HG02938 (cell line): ENCODE measurements around the gene ERP27.

Experiments used
- ATAC-seq: cut with Tn5 transposase; IDR thresholded peaks from one replicate; pipeline ENCODE4 v1.9.1; 2021; ENCODE audit warnings: mild to moderate bottlenecking, moderate library complexity; ENCODE audit not compliant: unreplicated experiment

ERP27 gene

GRCh38 chr12:14959916-14960496 is 21.7 kb upstream of the ERP27 start:
- ATAC-seq = no peak

DNA sequence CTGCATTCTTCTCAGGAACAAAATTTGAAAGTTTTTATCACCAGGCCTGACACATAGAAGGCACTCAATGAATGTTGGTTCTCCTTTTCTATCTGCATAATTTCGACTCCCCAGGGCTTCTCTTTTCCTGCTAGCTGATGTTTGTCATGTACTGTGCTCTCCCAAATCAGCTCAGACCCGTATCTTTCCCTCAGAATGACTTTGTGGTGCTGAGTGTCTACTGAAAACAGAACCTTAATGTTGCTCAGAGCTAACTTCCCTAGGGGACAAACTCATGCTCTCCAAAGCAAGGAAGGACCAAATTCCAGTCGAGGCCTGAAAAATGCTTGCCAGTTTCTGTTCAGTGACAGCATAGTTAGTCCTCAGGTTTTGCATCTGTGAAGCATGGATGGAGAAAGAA is 21.1 kb upstream of the ERP27 start:
- ATAC-seq = no peak

DNA sequence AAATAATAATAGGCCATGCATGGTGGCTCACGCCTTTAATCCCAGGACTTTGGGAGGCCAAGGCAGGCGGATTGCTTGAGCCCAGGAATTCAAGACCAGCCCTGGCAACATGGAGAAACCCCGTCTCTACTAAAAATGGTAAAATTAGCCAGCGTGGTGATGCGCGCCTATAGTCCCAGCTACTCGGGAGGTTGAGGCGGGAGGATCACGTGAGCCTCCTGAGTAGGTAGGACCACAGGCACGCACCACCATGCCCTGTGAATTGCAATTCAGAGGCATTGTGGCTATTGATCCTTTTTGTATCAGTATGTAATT is 20.7 kb upstream of the ERP27 start:
- no peak for ATAC-seq

DNA sequence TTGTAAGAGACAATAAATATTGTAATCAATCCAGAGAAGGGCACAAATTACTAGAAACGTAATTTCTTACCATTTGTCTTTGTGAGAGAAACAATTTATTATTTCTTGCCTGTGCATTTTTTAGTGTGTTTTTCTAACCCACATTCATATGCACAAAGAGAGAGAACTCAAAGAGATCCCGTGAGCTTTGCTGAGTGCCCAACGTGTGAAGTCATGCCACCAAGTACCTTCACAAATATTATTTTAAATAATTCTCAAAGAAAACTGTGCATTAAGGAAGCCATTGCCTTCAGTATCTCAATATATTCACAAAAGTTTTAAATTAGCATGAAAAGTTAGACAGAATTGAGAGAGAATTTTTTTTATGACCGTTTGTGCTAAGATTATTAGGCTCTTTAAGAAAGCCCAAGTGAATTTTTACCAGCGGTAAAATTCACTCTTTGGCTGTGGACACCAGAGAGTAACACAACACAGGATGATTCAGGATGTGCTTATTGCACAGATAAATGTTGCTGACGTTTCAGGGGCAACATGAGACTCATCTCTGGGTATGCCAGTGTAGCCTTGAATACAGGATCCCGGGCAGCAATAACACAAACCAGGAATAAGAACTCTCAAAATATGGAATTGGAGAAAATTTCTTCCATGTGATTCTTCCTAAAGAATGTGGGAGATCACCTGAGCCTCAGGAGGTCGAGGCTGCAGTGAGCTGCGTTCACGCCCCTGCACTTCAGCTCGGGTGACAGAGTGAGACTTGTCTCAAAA is 20.2 kb upstream of the ERP27 start:
- ATAC-seq = no peak

DNA sequence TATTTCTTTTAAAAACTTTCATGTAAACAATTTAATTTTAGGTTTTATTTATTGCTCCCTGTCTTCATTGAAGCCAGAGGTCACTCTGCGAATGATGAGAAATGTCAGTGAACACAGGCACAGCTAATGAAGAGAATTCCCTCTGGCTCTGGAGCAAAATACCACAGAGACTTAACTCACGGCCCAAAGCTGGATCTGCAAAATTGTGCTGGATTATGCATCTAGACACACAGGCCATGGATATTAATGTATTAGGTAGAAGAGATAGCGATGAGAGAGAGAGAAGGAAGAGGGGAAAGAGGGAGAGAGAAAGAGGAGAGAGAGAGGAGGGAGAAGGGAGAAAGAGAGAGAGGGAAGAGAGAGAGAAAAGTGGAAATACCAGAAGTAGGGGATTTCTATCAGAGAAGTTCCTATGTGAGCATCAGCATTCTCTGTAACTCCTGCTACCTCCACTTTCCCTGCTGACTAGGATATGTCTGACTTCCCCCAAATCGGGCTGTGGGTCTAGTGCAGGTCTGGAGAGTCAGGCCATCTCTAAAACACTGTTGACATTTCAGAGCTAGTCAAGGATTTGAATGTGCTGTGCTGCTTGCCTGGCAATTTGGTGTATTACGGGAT is 19.3 kb upstream of the ERP27 start:
- ATAC-seq = no peak

DNA sequence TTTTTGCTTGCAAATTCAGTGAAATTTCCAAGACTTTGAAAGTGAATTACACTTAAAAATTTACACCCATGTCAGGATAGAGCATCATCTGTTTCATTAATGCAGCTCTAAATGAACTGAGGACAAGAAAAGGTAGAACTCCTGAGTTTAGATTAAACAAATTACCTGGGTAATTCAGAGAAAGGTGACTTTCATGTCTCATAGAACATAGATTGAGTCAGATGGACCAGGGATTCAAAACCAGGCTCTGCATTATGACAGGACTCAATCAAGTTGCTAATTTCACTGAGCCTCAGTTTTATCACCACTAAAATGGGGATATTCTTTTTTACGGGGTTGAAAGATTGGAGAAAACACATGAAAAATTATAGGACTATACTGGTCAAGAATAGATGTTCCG is 18.6 kb upstream of the ERP27 start:
- no peak for ATAC-seq

DNA sequence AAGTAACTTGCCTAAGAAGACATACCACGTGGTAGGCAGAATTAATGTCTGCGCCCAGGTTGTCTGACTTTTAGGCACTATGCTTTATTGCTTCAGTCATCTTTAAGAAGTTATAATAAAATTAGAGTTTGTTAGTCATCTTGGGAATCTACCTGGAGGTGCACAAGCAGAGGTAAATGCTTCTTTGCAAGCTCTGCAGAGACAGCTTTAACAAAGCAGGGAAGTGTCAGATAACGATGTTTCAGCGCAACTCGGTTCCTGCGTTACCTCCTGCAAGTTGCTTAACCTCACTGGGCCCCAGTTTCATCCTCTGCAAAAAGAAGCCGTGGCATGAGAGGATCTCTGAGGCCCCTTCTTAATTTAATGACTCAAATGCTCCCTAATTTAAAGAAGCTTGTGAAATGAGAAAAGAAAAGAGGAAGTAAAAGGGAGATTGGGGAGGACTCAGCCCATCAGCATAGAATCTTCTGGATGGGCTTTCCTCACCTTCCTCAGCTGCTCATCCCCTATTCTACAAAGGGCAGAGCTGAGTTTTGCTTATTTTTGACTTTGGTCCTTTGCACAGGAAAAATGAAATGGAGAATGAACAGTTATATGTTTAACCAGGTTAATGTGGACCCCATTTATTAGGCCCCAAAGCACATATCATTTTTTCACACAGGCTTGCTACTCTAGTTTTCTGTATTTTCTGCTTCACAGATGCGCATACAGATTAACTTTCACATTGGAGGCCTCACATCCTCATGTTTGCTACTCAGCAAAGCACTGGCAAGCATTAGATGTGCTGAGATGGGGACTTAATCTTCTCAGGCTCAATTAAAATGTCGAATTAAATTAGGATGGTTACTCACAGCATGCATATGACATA is 17.9 kb upstream of the ERP27 start:
- ATAC-seq = peak; percentile 36

GRCh38 chr12:14954269-14954668 is 15.9 kb upstream of the ERP27 start:
- no peak for ATAC-seq

- ATAC-seq = no peak
Observed at GRCh38 chr12:14953752-14954151, 15.4 kb upstream of the ERP27 start.

DNA sequence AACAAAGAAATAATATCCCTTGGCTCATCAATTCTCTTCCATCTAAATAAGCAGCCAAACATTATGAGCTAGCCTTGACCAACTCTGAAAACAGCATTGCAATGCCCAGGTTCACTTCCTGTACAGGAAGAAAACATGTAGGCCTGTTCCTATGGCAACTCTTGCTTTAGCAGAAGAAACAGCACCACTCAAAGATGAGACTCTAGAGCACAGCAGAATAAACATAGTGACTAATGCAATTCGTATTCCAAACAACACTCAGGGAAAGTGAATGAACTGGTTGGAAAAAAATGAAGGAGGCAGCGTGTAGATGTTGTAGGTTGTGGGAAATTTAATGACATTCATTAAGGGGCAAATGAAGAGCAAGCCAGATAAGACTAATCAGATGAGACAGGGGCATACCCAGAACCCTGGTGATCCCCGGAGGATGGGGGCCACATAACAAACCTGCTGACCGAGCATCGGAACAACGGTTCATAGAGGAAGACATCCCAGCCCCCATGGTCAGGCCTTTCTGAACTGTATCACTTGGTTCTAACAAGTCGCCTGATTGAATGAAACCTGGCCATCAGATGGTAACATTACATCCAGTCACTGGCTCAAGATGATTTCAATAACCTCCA is 14.1 kb upstream of the ERP27 start:
- ATAC-seq = peak; percentile 69

- ATAC-seq = no peak
Observed at GRCh38 chr12:14951851-14952250, 13.5 kb upstream of the ERP27 start.

DNA sequence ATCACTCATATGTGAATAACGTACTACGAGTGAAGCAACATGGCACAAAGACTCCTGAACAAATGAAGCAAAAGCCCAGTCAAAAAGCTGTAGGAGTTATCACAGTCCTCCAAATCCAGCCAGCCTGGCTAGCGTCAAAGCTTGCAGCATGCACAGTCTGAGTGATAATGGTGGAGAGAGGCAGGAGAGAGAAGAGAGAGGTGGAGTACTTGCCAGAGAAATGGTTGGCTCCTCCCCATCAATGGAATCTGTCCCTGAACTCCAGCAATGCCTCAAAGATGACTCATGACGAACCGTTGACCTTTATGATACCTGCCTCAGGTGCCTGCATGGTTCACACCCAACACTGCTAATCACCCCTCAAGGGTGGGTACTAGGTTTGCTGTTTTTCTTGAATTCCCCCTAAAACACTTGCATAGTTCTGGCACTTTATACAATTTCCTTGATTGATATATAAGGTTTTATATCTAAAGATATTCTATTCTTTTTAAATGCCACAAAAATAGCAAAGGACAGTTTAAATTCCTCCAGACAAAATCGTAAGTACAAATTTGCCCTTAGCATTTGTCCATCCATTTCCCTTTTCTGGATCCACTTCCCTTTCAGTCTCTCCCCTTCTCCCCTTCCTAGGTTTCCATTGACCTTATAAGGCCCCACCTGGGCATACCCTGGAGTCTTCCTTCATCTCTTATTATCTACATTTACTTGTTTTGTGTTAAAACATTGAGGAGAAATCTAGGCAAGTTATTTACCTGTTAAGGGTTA is 12.8 kb upstream of the ERP27 start:
- no peak for ATAC-seq

- ATAC-seq = no peak
Observed at GRCh38 chr12:14950421-14950820, 12.1 kb upstream of the ERP27 start.

DNA sequence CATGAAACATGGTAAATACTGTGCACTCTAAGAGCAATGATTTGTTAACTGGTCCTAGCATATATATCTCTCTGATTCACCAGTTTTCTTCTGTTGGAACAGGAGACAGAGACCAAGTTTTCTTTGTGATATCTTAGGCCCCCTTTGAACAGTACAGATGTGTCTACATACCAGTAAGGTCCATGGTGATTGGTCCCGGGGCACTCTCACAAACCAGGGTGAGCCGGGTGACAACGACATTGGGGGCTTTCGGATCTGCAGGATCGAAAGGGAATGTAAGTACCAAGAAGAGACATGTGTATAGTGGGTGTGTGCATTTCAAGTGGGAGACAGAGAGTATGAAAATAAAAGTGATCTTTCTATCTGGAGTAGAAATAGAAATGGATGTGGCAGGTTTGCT is 11.3 kb upstream of the ERP27 start:
- no peak for ATAC-seq

DNA sequence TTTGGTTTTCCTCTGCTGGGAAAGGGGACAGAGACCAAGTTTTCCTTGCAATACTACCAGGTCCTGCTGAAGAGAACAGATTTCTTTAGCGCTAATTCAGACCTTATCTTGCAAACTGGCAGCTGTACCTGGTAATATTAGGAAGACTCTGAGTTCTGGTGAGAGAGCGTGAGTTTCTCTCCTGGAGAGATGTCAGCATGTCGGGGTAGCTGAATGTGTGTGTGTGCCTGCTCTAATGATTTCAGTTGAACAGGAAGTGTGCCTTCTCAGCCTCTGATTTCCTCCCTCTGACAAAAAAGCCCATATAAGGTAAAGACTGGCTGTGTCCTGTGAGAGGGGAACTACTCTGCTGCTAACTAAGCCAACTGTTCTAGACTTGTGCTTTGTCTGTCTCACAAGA is 10.3 kb upstream of the ERP27 start:
- peak; percentile 90 for ATAC-seq

DNA sequence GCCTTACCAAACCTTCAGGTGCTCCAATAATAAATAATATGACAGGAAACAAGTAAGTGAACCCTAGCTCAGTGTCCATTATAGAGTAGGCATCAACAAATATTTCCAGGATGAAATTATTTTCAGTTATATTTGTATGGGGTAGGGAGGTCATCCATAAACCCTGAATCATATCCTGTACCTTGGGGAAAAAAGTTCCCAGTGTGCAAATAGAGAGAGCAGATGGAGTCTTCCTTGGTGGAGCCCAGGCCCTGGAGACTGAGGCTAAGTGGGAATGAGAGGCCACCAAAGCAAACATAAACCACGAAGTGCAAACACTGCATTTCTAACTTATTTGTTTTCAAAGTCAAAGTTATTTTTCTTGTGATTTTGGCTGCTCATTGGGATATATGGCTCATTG is 8.5 kb upstream of the ERP27 start:
- ATAC-seq = no peak

- ATAC-seq = no peak
Observed at GRCh38 chr12:14946162-14946561, 7.8 kb upstream of the ERP27 start.

DNA sequence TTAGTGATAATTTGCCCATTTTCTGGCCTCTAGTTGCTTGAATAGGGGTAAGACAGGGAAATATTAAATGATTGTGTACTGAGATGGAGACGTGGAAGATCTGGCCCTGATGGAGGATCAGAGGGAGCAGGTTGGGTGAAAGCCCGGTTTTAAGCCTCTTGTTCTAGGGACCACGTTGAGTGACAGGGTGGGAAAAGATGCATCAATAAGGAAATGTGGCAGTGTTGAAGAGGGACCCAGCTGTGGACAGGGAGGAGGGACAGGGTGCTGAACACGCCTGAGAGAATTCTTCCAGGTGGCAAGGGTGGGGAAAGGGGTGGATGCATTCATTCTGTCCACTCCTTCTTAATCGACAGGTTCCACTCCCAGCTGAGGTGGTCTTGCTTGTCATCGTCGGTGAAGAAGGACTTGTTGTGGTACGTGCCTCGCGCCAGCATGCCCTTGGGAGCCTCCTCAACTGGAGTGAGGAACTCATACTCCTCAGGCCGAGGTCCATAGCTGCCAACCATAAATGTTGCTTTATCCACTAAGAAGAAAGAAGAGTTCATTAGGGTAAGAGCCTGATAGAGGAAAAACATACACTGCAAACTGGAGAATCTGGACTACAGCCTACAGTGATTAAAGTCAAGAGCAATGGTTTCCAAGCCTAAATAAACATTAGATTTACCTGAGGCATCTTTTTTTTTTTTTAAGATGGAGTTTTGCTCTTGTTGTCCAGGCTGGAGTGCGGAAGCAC is 4.0 kb upstream of the ERP27 start:
- no peak for ATAC-seq

GRCh38 chr12:14941369-14941768 is 3.0 kb upstream of the ERP27 start:
- no peak for ATAC-seq

- no peak for ATAC-seq
Observed at GRCh38 chr12:14937689-14938088, 648 bp downstream of the ERP27 start.
